Measurements from ENCODE around the gene SARM1.

SARM1 gene

GRCh38 chr17:28342313-28342712 is 29.2 kb upstream of the SARM1 start:
- no peak for DNase-seq

GRCh38 chr17:28343491-28343932 is 28.0 kb upstream of the SARM1 start:
- DNase-seq, result no peak

- no peak for DNase-seq
These were observed 27.5 kb upstream of the SARM1 start for GRCh38 chr17:28344011-28344410.

GRCh38 chr17:28344435-28344901 is 27.0 kb upstream of the SARM1 start:
- DNase-seq, result no peak

- DNase-seq, result no peak
These were observed 25.9 kb upstream of the SARM1 start for GRCh38 chr17:28345419-28346198.

GRCh38 chr17:28346199-28346580 is 25.3 kb upstream of the SARM1 start:
- DNase-seq, result no peak

- DNase-seq, result no peak
These were observed 24.7 kb upstream of the SARM1 start for GRCh38 chr17:28346746-28347246.

- DNase-seq, result no peak
These were observed 24.1 kb upstream of the SARM1 start for GRCh38 chr17:28347261-28347891.

- DNase-seq, result no peak
These were observed 22.5 kb upstream of the SARM1 start for GRCh38 chr17:28348979-28349378.

- no peak for DNase-seq
These were observed 21.2 kb upstream of the SARM1 start for GRCh38 chr17:28350271-28350670.

- DNase-seq, result peak; percentile 72
These were observed 14.2 kb upstream of the SARM1 start, which contains the start of gene POLDIP2 for GRCh38 chr17:28357061-28357900. POLDIP2 (minus strand) TSS chr17:28357527; CDS start chr17:28357448, 79 bp downstream.

- DNase-seq, result no peak
These were observed 13.6 kb upstream of the SARM1 start for GRCh38 chr17:28357901-28358197.

- DNase-seq, result no peak
These were observed 8.3 kb upstream of the SARM1 start for GRCh38 chr17:28363186-28363585.

- DNase-seq, result no peak
These were observed 7.5 kb upstream of the SARM1 start for GRCh38 chr17:28363776-28364650.

- no peak for DNase-seq
These were observed 6.7 kb upstream of the SARM1 start, which contains the start of gene SEBOX for GRCh38 chr17:28364665-28365363. SEBOX (minus strand) TSS chr17:28365199; CDS start chr17:28365151, 48 bp downstream.

- DNase-seq, result no peak
These were observed 6.0 kb upstream of the SARM1 start for GRCh38 chr17:28365487-28365886.

- no peak for DNase-seq
These were observed 4.9 kb upstream of the SARM1 start for GRCh38 chr17:28366605-28367004.

GRCh38 chr17:28367641-28368305 is 3.7 kb upstream of the SARM1 start:
- no peak for DNase-seq

- DNase-seq, result no peak
These were observed 3.1 kb upstream of the SARM1 start for GRCh38 chr17:28368306-28368831.

GRCh38 chr17:28368915-28369683 is 2.4 kb upstream of the SARM1 start:
- no peak for DNase-seq
